ENCODE measurements around the gene OBSCN.

The OBSCN gene

DNA sequence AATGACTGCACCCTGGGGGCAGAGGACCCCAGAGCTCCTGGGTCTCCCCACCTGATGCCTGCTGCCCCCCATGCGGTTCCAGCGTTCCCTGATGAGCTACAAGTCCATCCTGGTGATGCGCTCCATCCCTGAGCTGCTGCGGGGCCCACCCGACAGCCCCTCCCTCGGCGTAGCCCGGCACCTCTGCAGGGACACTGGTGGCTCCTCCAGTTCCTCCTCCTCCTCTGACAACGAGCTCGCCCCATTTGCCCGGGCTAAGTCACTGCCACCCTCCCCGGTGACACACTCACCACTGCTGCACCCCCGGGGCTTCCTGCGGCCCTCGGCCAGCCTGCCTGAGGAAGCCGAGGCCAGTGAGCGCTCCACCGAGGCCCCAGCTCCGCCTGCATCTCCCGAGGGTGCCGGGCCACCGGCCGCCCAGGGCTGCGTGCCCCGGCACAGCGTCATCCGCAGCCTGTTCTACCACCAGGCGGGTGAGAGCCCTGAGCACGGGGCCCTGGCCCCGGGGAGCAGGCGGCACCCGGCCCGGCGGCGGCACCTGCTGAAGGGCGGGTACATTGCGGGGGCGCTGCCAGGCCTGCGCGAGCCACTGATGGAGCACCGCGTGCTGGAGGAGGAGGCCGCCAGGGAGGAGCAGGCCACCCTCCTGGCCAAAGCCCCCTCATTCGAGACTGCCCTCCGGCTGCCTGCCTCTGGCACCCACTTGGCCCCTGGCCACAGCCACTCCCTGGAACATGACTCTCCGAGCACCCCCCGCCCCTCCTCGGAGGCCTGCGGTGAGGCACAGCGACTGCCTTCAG is 163.3 kb downstream of the OBSCN start:
- H3K4me3 ChIP-seq (ENCODE audit: low read length) = no peak overlapping the region
- TF ChIP-seq, protein P1, sequence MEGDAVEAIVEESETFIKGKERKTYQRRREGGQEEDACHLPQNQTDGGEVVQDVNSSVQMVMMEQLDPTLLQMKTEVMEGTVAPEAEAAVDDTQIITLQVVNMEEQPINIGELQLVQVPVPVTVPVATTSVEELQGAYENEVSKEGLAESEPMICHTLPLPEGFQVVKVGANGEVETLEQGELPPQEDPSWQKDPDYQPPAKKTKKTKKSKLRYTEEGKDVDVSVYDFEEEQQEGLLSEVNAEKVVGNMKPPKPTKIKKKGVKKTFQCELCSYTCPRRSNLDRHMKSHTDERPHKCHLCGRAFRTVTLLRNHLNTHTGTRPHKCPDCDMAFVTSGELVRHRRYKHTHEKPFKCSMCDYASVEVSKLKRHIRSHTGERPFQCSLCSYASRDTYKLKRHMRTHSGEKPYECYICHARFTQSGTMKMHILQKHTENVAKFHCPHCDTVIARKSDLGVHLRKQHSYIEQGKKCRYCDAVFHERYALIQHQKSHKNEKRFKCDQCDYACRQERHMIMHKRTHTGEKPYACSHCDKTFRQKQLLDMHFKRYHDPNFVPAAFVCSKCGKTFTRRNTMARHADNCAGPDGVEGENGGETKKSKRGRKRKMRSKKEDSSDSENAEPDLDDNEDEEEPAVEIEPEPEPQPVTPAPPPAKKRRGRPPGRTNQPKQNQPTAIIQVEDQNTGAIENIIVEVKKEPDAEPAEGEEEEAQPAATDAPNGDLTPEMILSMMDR (conservative IDR thresholded peaks at IDR 0.05; ENCODE audit: low read depth, low read length) = no peak
- no peak for DNase-seq (ENCODE audit: low read depth)

DNA sequence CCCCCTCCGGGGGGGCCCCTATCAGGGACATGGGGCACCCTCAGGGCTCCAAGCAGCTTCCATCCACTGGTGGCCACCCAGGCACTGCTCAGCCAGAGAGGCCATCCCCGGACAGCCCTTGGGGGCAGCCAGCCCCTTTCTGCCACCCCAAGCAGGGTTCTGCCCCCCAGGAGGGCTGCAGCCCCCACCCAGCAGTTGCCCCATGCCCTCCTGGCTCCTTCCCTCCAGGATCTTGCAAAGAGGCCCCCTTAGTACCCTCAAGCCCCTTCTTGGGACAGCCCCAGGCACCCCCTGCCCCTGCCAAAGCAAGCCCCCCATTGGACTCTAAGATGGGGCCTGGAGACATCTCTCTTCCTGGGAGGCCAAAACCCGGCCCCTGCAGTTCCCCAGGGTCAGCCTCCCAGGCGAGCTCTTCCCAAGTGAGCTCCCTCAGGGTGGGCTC is 163.9 kb downstream of the OBSCN start:
- TF ChIP-seq, protein P1 (conservative IDR thresholded peaks at IDR 0.05; ENCODE audit: low read depth, low read length) = no peak

DNA sequence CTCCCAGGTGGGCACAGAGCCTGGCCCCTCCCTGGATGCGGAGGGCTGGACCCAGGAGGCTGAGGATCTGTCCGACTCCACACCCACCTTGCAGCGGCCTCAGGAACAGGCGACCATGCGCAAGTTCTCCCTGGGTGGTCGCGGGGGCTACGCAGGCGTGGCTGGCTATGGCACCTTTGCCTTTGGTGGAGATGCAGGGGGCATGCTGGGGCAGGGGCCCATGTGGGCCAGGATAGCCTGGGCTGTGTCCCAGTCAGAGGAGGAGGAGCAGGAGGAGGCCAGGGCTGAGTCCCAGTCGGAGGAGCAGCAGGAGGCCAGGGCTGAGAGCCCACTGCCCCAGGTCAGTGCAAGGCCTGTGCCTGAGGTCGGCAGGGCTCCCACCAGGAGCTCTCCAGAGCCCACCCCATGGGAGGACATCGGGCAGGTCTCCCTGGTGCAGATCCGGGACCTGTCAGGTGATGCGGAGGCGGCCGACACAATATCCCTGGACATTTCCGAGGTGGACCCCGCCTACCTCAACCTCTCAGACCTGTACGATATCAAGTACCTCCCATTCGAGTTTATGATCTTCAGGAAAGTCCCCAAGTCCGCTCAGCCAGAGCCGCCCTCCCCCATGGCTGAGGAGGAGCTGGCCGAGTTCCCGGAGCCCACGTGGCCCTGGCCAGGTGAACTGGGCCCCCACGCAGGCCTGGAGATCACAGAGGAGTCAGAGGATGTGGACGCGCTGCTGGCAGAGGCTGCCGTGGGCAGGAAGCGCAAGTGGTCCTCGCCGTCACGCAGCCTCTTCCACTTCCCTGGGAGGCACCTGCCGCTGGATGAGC is 164.5 kb downstream of the OBSCN start:
- DNase-seq (ENCODE audit: low read depth) = no peak
- H3K4me3 ChIP-seq (ENCODE audit: low read length) = no peak overlapping the region
- TF ChIP-seq, protein P1 (conservative IDR thresholded peaks at IDR 0.05; ENCODE audit: low read depth, low read length) = no peak

More for the DNA sequence above, 163.9 kb downstream of the OBSCN start:
- H3K4me3 ChIP-seq (ENCODE audit: low read length) = no peak overlapping the region
- DNase-seq (ENCODE audit: low read depth) = no peak

DNA sequence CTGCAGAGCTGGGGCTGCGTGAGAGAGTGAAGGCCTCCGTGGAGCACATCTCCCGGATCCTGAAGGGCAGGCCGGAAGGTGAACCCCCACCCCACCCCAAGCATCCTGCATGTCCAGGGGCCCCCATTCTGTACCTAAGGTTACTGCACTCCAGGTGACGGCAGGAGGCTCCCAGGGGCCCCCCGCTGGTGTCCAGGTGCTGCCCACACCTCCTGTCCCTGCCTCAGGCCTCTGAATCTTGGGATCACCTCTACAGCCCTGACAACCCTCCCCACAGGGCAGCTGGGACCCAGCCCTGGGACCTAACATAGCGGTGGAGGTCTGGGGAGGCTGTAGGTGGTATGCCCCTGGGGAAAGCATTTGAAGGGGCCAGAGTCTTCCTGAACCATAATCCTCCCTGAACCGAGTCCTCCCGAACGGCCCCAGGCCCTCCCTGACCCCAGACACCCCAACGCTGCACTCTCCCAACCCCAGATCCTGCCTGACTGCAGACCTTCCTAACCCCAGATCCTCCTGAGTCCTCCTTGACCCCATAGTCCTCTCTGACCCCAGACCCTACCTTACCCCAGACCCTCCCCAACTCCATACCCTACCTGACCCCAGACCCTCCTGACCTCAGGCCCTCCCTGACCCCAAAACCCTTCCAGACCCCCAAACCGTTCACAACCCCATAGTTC is 165.3 kb downstream of the OBSCN start:
- no peak for DNase-seq (ENCODE audit: low read depth)
- TF ChIP-seq, protein P1 (conservative IDR thresholded peaks at IDR 0.05; ENCODE audit: low read depth, low read length) = no peak
- H3K4me3 ChIP-seq (ENCODE audit: low read length) = no peak overlapping the region

DNA sequence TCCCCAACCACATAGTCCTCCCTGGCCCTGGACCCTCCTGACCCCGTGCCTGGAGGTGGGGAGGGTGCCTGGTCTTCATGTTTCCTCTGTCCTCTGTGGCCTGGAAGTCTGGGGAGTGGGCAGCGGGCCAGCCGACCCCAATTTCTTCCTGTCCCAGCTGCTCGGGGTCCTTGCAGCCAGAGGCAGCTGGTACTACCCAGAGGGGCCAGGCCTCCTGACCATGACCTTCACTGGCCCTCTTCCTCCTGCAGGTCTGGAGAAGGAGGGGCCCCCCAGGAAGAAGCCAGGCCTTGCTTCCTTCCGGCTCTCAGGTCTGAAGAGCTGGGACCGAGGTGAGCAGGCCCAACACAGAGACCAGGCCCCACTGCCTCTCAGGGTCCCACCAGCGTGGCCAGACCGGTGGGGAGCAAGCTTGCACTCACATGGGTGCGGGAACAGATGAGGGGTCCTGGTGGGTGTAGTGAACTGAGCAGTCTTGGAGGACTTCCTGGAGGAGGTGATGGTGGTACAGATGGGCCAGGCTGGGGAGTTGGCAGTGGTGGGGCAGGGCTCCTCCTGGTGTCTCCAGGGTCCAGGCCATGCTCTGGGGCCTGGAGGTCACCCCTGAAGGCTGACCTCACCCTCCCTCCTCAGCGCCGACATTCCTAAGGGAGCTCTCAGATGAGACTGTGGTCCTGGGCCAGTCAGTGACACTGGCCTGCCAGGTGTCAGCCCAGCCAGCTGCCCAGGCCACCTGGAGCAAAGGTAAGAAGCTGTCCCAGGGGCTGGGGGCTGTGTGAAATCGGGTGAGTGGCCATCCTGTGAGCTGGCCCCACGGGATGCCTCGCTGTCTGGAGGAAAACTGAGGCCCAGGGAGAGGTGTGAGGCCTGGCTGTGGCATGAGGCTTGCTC is 166.1 kb downstream of the OBSCN start:
- DNase-seq (ENCODE audit: low read depth) = no peak
- TF ChIP-seq, protein P1 (conservative IDR thresholded peaks at IDR 0.05; ENCODE audit: low read depth, low read length) = no peak
- H3K4me3 ChIP-seq (ENCODE audit: low read length) = no peak overlapping the region

Data from retinal pigment epithelial cell (primary cell).